ENCODE measurements around the gene SH3PXD2A.

- no peak for TF ChIP-seq CTCF (IDR thresholded peaks at IDR 0.05)
- no peak for TF ChIP-seq POLR2A (IDR thresholded peaks at IDR 0.05)
- no peak for TF ChIP-seq EP300 (IDR thresholded peaks at IDR 0.05; ENCODE audit: low read depth)
Observed at GRCh38 chr10:103849880-103850571, 5.3 kb downstream of the SH3PXD2A start.
